Left ventricle myocardium inferior (tissue), 1 donor: ENCODE results near the gene KRT7. TPM values are rescaled to one million over a fixed set of nuclear protein-coding genes. Genes with fewer than 3 reads are reported as not detected.

Source experiments
- DNase-seq: peaks from one replicate; pipeline ENCODE4 v3.0.0-alpha.2; 2020
- H3K27ac ChIP-seq: fragments of 200-600 bp; replicated peaks from 2 replicates; pipeline ENCODE4 v1.8.0; 2021
- H3K27me3 ChIP-seq: fragments of 200-600 bp; 2 replicates; pipeline ENCODE4 v1.8.0; 2021; ENCODE audit warnings: low read depth
- H3K36me3 ChIP-seq: fragments of 200-600 bp; 2 replicates; pipeline ENCODE4 v1.8.0; 2021
- H3K4me1 ChIP-seq: fragments of 200-600 bp; 2 replicates; pipeline ENCODE4 v1.8.0; 2021
- H3K4me3 ChIP-seq: fragments of 200-600 bp; 2 replicates; pipeline ENCODE4 v1.8.0; 2021; ENCODE audit warnings: mild to moderate bottlenecking, moderate library complexity
- H3K9me3 ChIP-seq: fragments of 200-600 bp; replicated peaks from 2 replicates; pipeline ENCODE4 v1.8.0; 2021
- intact Hi-C: fragments of 100-400 bp; cut with micrococcal nuclease; formaldehyde crosslinking; loops from one replicate; pipeline ENCODE4 v1.11.0; 2022
- total RNA-seq: library from RNA; stranded (reverse); fragmentation: NEBNext Ultra II Directional; extraction: Animal tissue kit (Norgen Biotek cat#: 25700); gene quantifications from one replicate; pipeline ENCODE4 v1.2.1, GENCODE V29; 2021
- TF ChIP-seq, protein P1 (sequence below): fragments of 200-600 bp; IDR thresholded peaks from 2 replicates; pipeline ENCODE4 v1.8.0; 2021; ENCODE audit warnings: antibody characterized with exemption, mild to moderate bottlenecking, borderline replicate concordance
- donor health status: DM: no; HTN: yes; CAD: no; lungs with severe emphysema.

The KRT7 gene
- total RNA-seq, 1 donor from 2014 or later = not detected

DNA sequence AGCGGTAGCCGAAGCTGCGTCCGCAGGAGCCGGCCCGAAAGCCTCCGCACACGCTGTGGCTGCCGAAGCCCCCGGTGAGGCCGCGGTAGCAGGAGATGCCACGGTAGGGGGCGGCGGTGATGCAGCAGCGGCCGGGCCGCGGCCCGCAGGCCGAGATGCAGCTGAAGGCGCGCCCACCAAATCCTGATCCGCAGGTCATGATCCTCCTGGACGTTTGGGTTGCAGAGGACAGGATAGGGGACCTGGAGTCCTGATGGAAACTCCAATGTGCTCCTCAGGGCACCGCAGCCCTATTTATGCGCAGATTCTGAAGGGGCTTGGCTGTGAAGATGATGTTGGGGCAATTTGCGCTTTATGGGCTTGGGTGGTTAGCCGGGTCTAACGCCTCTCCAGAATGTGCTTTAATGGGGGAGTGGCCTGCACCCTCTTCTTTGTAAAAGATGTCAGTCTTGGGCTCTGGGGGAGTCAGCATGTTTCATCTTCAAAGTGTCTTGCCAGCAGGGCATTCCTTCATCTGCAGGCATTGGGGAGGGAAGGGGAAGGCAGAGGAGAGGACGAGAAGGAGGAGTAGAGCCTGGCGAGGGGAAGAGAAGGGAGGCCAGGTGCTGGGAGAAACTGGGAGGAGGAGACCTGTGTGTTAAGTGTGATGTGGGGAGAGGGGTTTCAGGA, 58.4 kb downstream of the KRT7 start, which contains the start of gene KRT81:
Gene KRT81 (minus strand): TSS at position 268 of the 669 bp plus-strand sequence. CDS start 69 bp downstream, at position 199.
- H3K27ac ChIP-seq = no peak within 1 kb of the TSS
- no peak for DNase-seq
- TF ChIP-seq, protein P1, sequence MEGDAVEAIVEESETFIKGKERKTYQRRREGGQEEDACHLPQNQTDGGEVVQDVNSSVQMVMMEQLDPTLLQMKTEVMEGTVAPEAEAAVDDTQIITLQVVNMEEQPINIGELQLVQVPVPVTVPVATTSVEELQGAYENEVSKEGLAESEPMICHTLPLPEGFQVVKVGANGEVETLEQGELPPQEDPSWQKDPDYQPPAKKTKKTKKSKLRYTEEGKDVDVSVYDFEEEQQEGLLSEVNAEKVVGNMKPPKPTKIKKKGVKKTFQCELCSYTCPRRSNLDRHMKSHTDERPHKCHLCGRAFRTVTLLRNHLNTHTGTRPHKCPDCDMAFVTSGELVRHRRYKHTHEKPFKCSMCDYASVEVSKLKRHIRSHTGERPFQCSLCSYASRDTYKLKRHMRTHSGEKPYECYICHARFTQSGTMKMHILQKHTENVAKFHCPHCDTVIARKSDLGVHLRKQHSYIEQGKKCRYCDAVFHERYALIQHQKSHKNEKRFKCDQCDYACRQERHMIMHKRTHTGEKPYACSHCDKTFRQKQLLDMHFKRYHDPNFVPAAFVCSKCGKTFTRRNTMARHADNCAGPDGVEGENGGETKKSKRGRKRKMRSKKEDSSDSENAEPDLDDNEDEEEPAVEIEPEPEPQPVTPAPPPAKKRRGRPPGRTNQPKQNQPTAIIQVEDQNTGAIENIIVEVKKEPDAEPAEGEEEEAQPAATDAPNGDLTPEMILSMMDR = no peak
- H3K4me3 ChIP-seq = no peak within 1 kb of the TSS
- no peaks in the 10 kb centered on the region for H3K36me3 ChIP-seq
- H3K9me3 ChIP-seq = no peaks in the 10 kb centered on the region
- no peaks in the 10 kb centered on the region for H3K4me1 ChIP-seq
- H3K27me3 ChIP-seq = peaks cover 54% of the 10 kb centered on the region
- intact Hi-C loops = no loop called here

DNA sequence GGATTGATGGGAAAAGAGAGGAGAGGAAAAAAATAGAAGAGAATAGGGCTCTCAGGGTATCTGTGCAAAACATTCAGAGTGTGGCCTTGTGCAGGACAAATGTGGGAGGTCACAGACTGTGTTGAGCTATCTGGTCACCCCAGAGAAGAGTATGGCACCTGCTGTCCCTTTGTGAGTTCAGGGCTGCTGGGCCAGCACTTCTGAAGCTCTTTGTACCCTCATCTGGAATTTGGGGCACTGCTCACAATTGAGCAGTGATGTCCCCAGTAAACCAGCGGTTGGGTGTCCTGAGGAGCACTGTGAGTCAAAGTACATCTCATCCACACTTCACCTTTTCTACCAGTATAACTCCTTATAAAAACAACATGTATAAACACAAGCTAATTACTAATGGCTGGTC, 60.9 kb downstream of the KRT7 start:
- no peaks in the 10 kb centered on the region for H3K4me1 ChIP-seq
- intact Hi-C loops = no loop called here
- TF ChIP-seq, protein P1 = no peak
- no peak overlapping the region for H3K27ac ChIP-seq
- H3K36me3 ChIP-seq = no peaks in the 10 kb centered on the region
- no peak overlapping the region for H3K4me3 ChIP-seq
- H3K9me3 ChIP-seq = no peaks in the 10 kb centered on the region
- peaks cover 74% of the 10 kb centered on the region for H3K27me3 ChIP-seq
- DNase-seq = no peak

- no peak overlapping the region for H3K27ac ChIP-seq
- intact Hi-C loops = no loop called here
- TF ChIP-seq, protein P1 = no peak
- no peaks in the 10 kb centered on the region for H3K9me3 ChIP-seq
- H3K4me3 ChIP-seq = no peak overlapping the region
- H3K27me3 ChIP-seq = peaks cover 78% of the 10 kb centered on the region
- no peak for DNase-seq
- H3K36me3 ChIP-seq = no peaks in the 10 kb centered on the region
- no peaks in the 10 kb centered on the region for H3K4me1 ChIP-seq
Measured at GRCh38 chr12:52294803-52295202, 61.8 kb downstream of the KRT7 start.

- H3K9me3 ChIP-seq = no peaks in the 10 kb centered on the region
- H3K36me3 ChIP-seq = no peaks in the 10 kb centered on the region
- TF ChIP-seq, protein P1 = no peak
- no peak overlapping the region for H3K4me3 ChIP-seq
- H3K27me3 ChIP-seq = peaks cover 84% of the 10 kb centered on the region
- H3K4me1 ChIP-seq = no peaks in the 10 kb centered on the region
- no peak for DNase-seq
- intact Hi-C loops = no loop called here
- no peak overlapping the region for H3K27ac ChIP-seq
Measured at GRCh38 chr12:52295663-52296062, 62.6 kb downstream of the KRT7 start.

- H3K4me1 ChIP-seq = no peaks in the 10 kb centered on the region
- peaks cover 89% of the 10 kb centered on the region for H3K27me3 ChIP-seq
- TF ChIP-seq, protein P1 = no peak
- intact Hi-C loops = no loop called here
- no peaks in the 10 kb centered on the region for H3K36me3 ChIP-seq
- H3K27ac ChIP-seq = no peak overlapping the region
- DNase-seq = no peak
- no peaks in the 10 kb centered on the region for H3K9me3 ChIP-seq
- no peak overlapping the region for H3K4me3 ChIP-seq
Measured at GRCh38 chr12:52296572-52297215, 63.7 kb downstream of the KRT7 start.

Other genes with a start within 250 kb of the KRT7 start
- 20.0 TPM for gene TAMALIN, start 226.3 kb upstream of the KRT7 start, total RNA-seq
- gene NR4A1, start 181.8 kb upstream of the KRT7 start, total RNA-seq = 55.5 TPM
- 23.8 TPM for gene ATG101, start 163.3 kb upstream of the KRT7 start, total RNA-seq
- gene SMIM41, start 153.5 kb upstream of the KRT7 start, total RNA-seq = 0.30 TPM
- not detected for gene KRT80, start 41.2 kb upstream of the KRT7 start, total RNA-seq
- gene KRT86, start 41.4 kb downstream of the KRT7 start, total RNA-seq = not detected
- gene KRT81, start 58.3 kb downstream of the KRT7 start, total RNA-seq = not detected
- not detected for gene KRT83, start 88.2 kb downstream of the KRT7 start, total RNA-seq
- gene KRT85, start 134.2 kb downstream of the KRT7 start, total RNA-seq = not detected
- gene KRT84, start 152.4 kb downstream of the KRT7 start, total RNA-seq = not detected
- not detected for gene KRT82, start 173.1 kb downstream of the KRT7 start, total RNA-seq
- gene KRT75, start 201.1 kb downstream of the KRT7 start, total RNA-seq = not detected
- not detected for gene KRT6B, start 218.9 kb downstream of the KRT7 start, total RNA-seq
- not detected for gene KRT6C, start 240.6 kb downstream of the KRT7 start, total RNA-seq